Stimulated activated CD8-positive, alpha-beta memory T cell treated with anti-CD3 and anti-CD28 coated beads, Interleukin-4, amount 100 ng/mL, for 4 hours (primary cell): ENCODE measurements around the gene SCN3A.

Source experiments
- DNase-seq, 2 donors: peaks; one replicate each; pipeline ENCODE4 v3.0.0-alpha.2; 2020; ENCODE audit warnings: low read depth in 2 of 2, low spot score in 1 of 2

SCN3A gene

DNA sequence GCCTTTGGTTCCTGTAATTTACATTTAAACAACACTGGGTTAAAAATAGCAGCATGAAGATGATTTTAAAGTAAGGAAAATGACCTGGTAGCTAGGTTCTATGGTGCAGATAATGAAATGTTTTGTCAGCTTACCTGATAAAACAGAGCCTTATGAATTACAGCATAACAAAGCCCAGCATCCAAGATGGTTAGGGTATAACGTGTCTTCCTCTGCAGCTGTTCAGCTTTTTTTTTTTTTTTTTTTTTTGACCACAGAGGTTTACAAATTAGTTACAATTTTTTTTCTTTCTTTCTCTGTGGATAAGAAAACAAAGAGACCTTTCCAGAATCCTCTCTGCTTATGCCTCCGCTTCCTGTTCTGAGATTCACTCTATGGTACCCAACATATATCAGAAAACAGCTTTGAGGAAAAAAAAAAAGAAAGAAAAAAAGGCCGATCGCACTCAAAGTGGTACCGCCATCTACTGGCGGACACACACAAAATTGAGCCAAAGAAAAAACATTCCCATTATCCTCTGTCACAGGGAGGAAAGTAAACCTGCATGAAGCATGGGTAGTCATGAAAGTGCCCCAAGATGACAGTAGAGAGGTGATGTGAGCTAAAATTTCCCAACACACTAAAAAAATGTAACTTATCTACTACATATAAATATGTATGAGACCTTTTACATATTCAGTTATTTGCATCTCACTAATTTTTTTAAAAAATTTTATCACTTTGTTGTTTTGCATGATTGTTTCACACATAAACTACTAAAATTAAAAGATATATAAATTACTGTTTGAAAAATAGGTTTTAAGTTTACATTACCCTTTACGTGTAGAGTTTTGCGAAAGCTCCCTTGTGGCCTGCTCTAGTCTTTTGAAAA, at the start of gene SCN3A:
SCN3A (minus strand) TSS at position 362 of the 871 bp plus-strand sequence. CDS start 27,656 bp downstream, outside the sequence.
- DNase-seq, result no peak

DNA sequence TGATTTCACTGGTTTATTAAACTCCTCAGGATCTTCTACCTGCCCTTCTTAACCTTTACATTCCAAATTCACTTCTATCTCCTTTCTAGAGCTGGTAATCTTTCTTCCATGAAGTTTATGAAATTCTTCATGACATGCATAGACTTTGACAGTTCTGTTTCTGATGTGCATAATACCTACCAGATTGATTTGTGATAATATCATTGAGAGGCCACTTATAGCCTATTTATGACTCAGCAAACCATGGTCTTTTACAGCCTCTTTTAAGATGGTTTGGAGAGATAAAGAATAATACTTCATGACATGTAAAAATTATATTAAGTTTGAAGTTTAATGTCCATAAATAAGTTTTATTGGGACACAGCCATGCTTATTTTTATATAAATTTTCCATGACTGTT, 49.3 kb upstream of the SCN3A start:
- no peak for DNase-seq

DNA sequence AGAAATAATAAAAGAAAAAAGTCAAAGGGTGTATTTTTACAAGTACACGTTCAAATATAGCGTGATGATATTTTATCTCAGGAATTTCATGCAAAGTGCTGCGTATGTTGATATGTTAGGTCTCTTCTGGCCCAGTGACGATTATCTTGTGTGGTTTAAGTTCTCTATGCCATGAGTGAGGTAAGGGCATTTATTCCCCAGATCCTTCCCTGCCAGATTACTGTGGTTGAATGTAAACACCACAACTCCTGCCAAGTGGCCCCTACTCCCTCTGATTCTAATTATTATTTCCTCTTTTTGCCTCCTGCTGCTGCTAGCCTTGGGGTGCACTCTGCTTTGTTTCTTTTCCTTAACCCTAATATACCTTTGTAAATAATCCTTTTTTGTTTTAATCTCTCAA, 47.5 kb upstream of the SCN3A start:
- no peak for DNase-seq

DNA sequence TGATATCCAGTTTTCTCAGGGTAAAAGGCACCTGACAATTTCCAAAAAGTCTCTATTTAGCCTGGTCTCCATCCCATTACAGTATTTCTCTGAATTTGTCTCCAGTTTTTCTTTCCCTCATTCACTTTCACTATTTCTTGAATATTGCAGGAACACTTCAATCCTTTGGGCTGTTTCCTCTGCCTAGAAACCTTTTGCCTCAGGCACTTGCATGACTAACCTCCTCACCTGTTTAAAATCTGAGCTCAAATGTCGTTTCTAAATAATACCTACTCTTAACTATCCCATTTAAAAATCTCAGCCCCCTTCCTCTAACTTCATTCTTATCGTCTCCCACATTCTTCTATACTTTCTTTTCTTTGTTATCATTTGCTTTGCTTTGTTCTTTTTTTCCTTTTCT, 44.4 kb upstream of the SCN3A start:
- no peak for DNase-seq

DNA sequence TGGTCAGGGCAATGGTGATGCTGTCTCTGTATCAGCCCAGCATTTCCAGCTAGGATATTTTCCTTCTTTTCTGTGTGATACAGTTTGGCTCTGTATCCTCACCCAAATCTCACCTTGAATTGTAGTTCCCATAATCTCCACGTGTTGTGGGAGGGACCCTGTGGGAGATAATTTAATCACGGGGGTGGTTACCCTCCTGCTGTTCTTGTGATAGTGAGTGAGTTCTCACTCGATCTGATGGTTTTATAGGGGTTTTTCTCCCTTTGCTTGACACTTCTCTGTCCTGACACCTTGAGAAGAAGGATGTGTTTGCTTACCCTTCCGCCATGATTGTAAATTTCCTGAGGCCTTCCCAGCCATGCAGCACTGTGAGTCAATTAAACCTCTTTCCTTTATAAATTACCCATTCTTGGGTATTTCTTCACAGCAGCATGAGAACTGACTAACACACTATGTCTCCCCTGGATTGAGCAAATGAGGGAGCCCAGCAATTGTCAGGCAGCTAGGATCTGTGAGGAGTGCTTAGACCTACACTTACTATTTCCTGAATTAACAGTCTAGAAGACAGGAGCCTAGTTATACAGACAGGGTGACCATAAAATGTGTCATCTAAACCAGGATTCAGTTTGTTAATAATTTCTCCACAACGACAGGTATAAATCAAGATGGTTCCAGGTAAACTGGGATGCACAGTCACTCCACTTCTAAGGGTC, 41.4 kb upstream of the SCN3A start:
- DNase-seq, result no peak

DNA sequence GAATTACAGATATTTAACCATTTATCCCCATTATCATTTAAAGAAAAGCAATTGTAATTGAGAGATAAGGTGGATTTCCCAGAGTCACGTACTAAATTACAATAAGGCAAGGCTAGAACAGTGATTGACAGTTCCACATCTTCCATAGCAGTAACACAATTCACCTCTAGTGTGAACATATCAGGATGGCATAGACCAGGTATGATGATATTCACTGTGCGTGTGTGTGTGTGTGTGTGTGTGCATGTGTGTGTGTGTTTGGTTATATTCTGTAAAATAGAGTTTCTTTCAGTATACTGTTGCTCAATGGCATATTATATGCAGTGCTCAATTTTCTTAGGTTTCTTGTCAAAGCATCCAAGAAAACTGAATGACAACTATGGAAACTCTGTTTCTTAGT, 37.1 kb upstream of the SCN3A start:
- no peak for DNase-seq

DNA sequence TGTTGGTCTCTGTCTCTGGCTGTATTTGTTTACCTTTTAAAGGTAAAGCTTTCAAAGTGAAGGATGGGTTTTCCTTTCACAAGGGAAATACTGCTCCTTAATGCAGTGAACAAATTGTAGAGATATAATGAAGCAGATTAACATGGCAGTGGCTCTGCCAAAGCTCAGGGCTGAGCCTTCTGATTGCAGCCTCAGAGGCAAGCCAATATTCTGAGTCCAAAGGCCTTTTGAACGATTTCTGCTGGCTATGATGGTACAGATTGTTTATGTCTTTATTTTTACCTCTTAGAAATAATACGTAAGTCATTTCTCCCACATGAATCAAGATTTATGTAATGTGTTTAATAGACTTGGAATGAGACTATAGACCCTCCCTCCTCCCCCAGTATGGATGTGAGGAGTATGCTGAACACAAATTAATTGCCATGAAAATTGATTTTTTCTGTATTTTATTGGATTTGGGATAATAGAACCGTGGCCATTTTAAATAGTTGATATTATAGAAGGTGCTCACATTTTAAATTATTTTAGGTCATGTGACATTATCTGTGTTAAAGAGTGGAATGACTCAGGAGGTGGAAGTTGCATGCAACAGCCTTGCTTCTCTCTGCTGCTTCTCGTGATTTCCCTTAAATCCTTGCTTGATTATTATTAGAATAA, 36.1 kb upstream of the SCN3A start:
- no peak for DNase-seq

DNA sequence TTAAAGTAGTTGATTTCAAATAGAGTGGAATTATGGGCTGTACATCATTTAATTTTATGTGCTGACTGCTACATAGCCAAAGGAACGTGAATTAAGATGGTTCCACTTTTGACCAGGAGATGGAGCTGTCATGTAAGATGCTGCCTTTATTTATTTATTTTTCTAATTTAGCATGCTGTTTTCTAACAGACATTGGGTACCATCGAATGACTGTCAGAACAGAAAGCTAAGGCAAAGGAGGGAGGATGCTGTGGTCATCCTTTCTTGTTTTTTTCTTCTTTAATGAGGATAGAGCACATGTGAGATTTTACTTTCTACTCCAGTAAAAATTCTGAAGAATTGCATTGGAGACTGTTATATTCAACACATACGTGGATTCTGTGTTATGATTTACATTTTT, 35.4 kb upstream of the SCN3A start, which contains the start of gene SCN2A:
SCN2A (plus strand) TSS at position 185 of the 400 bp plus-strand sequence. CDS start 56,410 bp downstream, outside the sequence.
- DNase-seq, result no peak

DNA sequence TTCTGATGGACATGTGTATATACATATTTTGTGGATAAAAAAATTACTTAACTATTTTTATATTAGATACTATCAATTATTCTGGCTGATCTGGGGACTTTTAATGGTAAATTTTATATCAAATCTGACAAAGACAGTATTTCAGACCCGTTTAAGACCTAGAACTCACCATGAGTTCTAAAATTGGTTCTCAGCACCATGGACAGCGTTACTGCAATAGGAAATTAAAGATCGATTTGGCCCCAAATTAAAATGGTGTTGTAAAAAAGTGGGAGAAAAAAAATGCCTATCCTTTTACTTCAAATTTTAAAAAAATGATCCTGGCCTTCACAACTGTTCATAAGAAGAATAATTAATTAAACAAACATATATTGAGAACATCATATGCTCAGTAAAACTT, 34.4 kb upstream of the SCN3A start:
- DNase-seq, result no peak

DNA sequence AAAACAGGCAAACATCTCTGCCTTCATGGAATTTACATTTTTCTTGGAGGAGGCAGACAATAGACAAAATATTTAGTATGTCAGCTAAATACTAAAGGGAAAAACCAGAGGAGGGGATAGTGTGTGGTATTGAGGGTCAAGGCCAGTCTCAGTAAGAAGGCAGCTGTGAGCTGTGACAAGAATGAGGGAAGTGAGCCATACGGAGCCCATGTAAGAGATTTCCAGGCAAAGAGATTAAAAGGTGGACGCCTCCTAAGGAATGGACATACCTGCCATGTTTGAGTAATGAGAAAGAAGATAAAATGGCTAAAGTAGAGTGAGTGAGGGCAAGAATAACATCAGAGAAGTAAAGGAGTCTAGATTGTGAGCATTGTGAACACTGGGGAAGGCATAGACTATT, 33.2 kb upstream of the SCN3A start:
- DNase-seq, result no peak

DNA sequence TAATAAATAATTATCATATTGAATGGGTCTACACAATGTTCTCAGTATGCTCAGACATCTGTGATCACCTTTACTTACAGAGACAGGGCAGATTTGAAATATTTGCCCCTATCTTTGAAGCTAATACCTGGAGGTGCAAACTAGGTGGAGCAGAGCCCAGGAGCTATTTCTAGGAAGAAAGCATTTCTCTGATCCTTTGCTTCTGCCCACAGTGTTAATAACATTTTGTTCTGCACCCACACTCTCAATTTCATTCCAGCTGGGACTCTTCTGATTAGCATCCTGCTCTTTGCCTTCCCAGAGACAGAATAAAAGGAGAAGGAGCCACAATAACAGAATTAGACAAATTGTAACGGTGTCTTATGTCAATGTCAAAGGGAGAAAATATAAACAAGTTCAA, 23.7 kb upstream of the SCN3A start:
- no peak for DNase-seq

DNA sequence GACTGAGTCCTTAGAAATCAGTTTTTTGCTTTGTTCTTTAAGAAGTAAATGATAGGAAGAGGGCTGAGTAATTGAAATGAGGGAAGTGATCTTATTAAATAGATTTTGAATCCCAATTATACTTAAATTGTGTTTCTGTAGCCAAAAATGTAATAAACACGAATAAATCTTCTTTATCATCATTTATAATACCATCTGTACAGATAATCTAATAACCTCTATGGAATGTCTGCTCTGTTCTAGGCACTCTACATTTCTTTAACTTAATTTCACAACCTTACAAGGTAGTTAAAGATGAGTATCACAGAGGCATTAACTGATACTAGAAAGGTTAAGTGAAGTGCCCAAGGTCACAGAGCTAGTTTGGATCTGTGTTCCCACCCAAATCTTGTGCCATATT, 21.1 kb upstream of the SCN3A start:
- no peak for DNase-seq

DNA sequence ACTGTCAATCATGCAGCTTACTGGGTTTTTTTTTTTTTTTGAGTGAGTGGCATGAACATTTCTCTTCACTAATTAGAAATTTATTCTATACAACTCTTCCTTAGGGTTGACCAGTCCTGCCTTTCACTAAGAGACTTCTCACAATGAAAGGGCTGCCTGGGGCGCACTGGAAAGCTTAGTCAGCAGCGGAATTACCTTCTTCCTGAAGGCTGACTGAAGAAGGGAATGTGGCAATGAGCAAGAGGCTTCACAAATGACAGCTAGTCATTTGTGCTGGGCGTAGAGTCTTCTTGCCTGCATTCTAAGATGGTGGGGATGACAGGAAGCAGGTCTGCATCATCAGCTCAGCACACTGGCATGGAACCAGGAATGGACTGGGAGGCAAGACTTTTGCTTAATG, 15.6 kb upstream of the SCN3A start:
- DNase-seq, result no peak

DNA sequence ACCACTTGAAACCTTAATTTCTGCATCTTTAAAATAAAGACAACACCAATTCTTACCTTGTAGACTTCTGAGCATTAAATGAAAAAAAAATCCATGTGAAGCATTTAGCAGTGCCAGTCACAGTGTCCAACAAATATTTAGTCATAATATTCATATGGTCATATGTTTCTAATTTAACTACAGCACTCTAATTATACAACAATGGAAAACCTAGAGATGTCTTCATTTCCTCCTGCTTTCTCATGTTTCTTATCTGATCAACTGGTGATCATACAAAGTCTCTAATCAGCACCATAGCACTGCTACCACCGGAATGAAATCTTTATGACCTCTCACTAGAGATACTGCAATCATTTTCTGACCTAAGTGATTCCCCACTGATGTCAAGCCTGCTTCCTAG, 10.2 kb upstream of the SCN3A start:
- DNase-seq, result no peak

DNA sequence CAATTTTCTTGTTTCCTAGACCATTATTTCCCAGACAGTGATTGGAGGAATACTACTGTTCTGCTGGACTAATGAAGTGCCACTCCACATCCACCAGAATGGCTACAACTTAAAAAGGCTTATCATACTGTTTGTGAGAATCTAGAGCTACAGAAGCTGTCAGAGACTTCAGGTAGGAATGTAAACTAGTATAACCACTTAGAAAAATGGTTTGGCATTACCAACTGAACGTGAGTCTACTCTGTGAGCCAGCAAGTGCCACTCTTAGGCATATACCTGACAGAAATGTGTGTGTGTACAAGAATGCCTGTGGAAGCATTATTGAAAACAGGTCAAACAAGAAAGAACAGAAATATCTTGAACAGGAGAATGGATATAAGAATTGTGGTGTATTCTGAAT, 4.2 kb upstream of the SCN3A start:
- no peak for DNase-seq

DNA sequence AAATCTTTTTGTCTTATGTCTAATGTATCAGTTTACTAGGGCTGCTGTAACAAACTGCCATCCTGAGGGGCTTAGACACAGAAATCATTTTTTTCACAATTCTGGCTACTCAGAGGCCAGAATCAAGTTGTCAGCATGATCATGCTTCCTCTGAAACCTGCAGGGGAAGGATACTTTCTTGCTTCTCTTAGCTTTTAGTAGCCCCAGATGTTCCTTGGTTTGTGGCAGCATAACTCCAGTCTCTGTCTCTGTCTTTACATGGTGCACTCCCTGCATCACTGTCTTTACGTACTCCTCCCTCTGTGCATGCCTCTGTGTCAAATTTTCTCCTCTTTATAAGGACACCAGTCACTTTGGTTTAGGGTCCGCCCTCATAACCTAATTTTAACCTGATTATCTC, 2.0 kb upstream of the SCN3A start:
- DNase-seq, result no peak

DNA sequence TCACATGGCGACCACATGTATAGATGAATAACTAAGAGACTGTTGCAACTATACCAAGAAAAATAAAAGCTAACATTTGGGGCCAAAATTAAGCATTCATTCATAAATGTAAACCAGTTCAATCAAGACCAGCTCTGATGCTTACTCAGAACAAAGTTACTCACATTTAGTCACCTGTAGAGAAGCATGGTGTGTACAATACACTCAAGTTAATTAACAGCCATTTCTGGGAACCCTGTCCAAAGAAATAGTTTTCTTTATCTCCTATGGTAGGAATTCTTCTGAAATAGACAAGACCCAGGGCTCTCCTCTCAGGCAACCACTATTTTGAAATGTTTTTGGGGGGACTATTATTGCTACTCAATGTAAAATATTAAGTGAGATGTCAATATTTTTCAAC, 1.6 kb downstream of the SCN3A start:
- DNase-seq, result no peak

DNA sequence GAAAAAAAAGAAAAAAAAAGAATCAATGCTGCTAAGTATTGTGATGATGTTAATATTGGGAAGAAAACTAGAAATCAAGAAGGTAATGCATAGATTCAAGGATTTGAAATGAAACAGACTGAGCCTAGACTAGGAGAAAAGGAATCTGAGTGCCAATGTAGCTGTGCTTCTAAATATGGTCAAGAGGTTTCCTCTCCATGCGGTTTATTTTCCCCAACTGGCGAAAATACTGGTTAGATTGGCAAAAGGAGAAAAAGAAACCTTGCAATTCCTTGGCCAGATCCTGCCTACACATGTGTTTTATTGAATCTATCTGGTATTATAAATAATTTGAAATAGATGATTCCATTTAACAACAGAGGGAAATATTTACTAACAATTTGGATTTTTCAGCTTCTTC, 5.7 kb downstream of the SCN3A start:
- DNase-seq, result no peak

DNA sequence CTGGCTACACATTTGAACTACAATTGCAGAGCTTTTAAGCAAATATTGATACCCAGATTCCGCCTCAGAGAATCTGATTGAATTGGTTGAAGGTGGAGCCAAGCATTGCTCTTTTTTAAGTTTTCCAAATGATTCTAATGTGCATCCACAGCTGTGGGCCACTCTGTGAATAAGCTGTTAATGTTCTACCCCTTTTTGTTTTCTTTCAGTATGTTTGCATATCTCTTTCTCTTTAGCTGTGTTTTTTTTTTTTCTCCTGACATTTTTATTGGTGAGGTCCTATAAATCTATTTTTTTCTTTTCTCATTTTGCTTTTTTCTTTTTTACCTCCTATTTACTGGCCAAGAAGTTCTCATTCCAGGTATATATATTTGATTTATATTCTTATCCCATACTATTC, 6.5 kb downstream of the SCN3A start:
- no peak for DNase-seq

DNA sequence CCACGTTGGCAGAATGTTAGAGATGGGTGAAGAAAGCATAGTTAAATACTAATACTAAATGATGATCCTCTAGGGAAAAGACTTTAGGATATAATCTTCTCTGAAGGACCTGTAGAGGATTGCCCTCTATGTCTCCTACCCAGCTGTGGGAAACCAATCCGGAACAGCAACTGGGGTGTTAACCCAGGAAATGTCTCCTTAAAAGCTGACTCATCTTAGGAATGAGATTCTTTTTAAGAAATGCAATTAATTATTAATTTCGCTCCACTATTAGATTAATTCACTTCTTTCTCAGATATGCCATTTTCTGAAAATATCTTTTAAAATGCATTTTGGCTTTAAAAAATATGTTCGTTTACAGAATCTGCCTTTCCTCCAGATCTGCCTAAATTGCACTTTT, 7.4 kb downstream of the SCN3A start:
- DNase-seq, result no peak

DNA sequence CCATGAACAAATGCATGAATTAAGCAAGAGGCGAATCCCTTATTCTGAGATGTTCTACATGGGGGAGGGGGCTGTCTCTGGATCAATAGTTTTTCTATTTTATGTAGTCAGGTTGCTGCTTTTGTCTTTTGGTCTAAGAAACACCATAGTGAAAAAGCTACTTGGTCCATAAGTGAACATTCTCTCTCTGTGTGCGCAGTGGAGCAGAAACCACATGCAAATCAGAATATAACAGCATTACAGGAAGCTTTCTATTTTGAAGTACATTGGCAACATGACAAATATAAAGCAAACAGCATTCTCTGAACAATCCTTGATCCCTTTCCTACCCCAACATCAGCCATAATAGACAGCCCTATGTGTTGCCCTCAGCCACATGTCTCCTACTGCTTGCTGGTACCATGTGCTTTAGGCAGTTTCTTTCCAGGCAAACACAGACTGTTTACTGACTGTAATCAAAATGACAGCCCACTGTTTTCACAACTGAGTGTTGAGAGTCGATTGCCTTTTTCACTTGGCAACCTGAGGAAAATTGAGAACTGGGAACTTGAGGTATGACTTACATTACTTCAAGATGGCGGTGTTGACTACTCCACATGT, 10.6 kb downstream of the SCN3A start:
- no peak for DNase-seq

DNA sequence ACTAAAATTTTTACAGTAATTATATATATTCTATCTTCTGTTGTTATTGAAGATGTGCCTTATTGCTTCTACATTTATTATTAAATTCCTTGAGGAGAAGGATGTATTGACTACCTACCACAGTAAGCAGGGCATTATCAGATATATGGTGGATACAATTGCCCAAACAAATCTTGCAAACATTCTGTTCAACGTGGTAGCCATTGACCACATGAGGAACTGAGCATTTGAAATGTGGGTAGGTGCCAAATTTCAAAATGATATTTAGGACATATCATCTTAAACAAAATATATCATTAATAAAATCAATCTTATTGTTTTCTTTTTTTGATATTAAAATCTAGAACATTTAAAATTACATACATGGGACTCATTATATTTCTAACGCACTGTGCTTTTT, 11.1 kb downstream of the SCN3A start:
- DNase-seq, result no peak
